HCT116 (cell line): ENCODE measurements around the gene CD2.

Source experiments
- POLR2A ChIP-seq: IDR thresholded peaks from 2 replicates; pipeline ENCODE4 v1.7.0; 2011; ENCODE audit warnings: borderline replicate concordance; ENCODE audit not compliant: insufficient read depth, insufficient read length; ENCODE audit errors: extremely low read depth
- POLR2AphosphoS5 ChIP-seq: IDR thresholded peaks from 2 replicates; pipeline ENCODE4 v1.6.1; 2011; ENCODE audit warnings: mild to moderate bottlenecking, low read depth, low read length, moderate library complexity

DNA sequence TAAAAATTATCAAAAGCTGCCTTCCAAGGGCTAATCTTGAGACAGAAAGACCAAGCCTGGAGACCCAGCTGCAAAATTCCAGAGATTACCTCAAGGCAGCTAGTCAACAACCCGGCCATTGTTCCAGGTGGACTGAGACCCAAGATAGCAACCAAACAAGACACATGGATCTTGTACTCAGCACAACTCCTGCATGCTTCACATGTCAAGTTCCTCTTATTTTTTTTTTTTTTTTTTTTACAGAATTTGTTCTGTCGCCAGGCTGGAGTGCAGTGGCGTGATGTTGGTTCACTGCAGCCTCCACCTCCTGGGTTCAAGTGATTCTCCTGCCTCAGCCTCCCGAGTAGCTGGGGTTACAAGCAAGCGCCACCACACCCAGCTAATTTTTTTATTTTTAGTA, 40.1 kb downstream of the CD2 start:
- no peak for TF ChIP-seq POLR2A
- no peak for TF ChIP-seq POLR2AphosphoS5
